GM04503 (cell line): ENCODE results near the gene KCNK7.
A peak's percentile ranks its signal among the peaks of the same experiment; 100 is the strongest.

Experiments used
- DNase-seq: peaks from one replicate; pipeline ENCODE4 v3.0.0-alpha.2; 2012; ENCODE audit warnings: low read depth

Gene KCNK7

DNA sequence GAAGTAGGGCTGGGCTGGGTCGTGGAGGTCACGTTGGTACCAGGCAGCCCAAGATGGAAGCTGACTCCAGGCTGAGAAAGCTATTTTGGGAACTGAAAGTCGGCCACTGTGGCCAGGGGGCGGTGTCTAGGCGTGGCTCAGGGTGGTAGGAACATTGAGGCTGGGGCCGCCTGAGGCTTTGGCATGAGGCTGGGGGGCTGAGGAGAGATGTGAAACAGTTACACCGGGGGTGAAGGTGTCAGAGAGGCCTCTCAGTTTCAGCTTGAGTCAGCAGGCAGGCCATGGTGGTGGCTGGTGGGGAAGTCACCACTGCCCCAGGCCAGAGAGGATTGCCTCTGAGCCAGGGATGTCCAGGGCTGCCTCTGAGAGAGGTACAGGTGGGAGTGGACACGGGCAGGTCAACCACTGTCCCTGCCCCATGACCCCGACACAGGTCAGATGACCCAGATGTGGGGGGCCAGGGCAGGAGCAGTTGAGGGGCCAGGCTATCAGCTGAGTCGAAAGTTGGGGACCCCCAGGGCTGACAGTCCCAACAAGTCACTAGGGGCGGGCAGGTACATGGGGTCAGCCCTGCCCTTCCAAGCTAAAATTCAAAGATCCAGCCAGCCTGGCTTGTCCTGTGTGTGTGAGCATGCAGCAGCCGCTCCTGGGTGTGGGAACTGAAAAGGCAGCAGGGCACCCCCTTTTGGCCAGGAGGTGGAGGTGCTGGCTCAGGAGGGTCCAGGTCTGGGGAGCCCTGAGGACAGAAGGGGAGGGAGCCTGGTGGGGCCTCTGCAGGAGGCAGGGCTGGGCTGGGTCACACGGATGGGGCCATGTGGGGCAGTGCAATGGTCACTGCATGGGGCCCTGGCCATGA, 7.2 kb downstream of the KCNK7 start:
- DNase-seq = no peak

DNA sequence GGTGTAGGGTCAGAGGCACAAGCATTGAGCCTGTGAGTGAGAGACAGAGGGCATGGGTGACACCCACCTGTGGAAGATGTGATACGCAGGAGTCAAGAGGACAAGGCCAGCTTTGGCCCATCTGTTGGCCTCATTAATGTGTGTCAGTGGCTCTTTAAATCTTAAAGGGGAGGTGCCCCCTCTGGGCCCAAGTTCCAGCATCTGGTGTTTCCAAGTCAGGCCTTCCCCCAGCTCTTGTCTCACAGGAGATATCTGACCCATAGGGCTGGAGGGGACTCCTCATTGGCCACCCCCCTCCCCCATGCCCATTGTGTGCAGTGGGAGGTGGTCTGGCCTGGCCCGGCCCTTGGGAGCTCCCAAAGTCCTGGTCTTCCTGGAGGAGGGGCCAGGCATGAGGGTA, 8.9 kb downstream of the KCNK7 start:
- DNase-seq = no peak

DNA sequence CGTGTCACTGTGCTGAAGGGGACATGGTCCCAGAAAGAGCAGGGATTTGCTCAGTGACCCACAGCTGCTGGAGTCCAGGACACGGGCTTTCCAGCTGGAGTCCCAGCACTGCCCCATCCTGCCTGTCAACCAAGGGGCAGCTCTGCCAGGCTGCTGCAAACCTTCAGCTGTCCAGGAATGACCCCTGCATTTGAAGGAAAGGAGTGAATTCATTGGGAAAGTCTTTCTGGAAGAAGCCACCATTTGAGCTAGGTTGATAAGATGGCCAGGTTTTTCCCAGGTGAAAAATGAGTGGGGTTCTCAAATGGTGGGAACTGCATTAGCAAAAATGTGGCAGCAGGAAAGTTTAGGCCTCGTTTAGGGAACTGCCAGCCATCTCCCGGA, 9.4 kb downstream of the KCNK7 start:
- no peak for DNase-seq

DNA sequence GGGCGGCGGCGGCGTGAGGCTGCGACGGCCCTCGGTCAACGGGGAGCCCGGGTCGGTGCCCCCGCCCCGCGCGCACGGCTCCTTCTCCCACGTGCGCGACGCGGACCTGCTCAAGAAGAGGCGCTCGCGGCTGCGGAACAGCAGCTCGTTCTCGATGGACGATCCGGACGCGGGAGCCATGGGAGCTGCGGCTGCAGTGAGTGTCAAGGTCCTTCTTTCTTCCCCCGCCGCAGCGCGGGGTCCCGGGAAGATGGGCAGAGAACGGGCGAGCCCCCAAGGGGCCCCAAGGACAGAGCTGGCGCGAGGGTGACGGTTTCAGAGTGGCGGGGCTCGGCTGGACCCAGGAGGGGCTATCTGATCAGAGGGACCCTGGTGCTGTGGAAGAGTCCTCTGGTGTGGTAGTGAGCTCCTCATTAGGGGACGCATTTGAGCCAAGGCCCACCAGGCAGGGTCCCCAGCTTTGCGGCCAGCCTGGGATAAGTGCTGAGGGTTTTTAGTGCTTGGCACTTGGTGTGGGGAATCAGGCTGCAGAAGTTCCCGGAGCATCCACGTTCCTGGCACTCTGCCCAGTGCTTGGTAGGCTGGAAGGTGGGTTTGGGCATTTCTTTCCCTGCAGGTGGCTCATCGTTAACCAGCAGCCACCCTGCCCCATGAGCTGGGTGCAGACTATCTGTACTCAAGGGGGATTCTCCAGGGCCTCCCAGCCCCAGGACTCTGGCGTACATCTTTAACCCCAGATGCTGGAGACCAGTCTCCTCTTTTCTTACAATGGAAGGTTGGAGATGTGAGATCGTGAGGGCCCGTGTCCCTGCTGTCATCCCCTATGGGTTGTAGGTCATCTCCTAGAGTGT, 10.0 kb downstream of the KCNK7 start:
- no peak for DNase-seq

DNA sequence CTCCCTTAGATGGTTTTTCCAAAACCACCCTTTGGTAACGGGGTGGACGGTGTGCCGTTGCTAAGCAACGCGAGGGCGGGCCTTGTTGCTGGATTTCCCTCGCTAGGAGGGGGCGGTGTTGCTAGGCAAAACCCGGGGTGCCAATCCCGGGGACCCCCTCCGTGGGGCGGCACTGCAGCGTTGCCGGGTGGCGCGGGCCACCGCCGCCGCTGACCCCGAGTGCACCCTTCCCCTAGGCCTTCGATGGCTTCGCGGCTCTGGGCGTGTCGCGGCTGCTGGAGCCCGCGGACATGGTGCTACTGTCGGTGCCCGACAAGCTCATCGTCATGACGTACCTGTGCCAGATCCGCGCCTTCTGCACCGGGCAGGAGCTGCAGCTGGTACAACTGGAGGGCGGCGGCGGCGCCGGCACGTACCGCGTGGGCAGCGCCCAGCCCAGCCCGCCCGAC, 10.9 kb downstream of the KCNK7 start:
- DNase-seq = no peak

DNA sequence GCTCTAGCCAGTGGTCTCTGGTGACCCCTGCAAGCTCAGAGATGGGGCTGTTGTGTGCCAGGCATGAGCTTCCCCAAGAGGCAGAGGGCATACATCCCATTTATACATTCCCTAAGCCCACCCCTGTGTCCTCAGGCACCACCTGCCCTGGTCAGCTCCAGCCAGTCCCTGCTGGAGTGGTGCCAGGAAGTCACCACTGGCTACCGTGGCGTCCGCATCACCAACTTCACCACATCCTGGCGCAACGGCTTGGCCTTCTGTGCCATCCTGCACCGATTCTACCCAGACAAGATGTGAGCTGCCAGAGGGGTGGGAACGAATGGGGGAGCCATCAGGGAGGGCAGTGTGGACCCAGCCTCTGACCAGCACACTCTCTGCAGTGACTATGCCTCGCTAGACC, 11.5 kb downstream of the KCNK7 start:
- no peak for DNase-seq

DNA sequence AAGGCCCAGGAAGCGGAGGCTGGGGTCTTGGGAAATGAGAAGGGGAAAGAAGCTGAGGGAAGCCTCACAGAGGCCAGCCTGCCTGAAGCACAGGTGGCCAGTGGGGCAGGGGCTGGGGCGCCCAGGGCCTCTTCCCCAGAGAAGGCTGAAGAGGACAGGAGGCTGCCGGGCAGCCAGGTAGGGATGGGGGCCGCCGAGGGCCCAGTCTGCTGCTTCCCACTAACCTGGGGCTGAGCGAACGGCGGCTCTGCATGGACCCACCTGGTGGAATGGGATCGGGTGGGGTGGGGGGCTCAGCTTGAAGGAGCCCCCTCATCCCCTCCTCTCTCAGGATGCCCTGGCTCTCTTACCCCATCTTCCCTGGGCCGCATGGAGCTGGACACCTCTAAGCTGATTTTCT, 12.0 kb downstream of the KCNK7 start:
- no peak for DNase-seq

DNA sequence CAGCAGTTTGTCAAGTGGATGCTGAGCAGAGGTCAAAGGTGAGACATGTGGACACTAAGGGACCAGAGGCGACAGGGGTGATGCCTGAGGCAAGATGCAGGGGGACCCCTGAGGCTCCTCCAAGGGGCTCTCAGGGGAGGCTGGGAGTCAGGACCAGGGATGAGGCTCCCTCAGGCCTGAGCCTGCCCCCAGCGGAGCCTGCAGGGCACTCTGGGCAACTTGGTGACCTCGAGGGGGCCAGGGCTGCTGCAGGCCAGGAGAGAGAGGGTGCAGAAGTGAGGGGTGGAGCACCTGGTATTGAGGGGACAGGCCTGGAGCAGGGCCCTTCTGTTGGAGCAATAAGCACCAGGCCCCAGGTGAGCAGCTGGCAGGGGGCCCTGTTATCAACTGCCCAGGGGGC, 13.7 kb downstream of the KCNK7 start:
- DNase-seq = no peak

DNA sequence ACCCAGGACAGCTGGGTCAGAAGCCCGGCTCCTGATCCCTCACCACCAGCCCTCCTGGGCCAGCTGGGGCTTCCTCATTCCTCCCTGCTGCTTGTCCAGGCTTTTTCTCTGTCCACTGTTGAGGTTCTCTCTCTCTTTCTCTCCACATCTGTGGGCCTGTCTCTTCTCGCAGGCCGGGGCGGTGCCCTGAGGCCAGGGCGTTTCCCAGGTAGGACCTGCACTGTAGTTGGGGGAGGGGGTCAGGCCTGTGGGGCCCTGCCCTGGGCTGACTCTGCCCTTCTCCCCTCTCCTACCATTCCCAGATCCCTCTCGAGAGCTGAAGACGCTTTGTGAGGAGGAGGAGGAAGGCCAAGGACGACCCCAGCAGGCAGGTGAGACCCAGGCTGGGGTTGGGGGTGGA, 14.8 kb downstream of the KCNK7 start:
- no peak for DNase-seq

DNA sequence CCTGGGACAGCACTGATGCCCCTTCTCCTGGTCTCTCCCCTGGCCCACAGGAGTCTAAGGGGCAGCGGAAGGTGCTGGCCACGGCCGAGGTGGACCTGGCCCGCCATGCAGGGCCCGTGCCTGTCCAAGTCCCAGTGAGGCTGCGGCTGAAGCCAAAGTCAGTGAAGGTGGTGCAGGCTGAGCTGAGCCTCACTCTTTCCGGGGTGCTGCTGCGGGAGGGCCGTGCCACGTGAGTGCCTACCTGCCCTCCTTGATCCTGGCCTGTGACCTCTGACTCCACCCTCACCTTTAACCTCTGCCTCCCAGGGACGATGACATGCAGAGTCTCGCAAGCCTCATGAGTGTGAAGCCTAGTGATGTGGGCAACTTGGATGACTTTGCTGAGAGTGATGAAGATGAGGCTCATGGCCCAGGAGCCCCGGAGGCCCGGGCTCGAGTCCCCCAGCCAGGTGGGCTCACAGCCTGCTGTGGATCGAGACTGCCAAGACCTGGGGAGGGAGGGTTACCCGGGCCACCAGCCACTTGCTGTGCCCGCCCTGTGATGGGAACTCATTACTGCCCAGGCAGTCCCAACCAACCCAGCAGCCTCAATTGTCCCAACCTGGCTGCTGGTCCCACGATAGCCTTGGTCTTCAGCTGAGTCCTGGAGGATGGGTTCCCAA, 15.4 kb downstream of the KCNK7 start:
- DNase-seq = no peak

DNA sequence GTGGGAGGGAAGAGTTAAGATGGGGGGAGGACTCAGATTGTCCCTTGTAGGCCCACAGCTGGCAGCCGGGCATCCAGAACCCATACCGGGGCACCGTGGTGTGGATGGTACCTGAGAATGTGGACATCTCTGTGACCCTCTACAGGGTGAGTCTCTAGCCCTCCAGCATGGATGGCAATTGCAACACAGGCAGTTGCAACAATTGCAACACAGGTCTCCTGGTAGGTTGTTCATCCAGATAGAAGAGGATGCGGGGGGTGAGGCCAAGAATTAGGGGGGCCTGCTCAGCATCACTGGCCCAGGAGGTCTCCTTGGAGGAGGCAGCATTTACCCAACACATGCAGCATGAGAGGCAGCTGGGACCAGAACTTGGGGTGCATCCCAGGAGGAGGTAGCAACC, 16.3 kb downstream of the KCNK7 start:
- no peak for DNase-seq

DNA sequence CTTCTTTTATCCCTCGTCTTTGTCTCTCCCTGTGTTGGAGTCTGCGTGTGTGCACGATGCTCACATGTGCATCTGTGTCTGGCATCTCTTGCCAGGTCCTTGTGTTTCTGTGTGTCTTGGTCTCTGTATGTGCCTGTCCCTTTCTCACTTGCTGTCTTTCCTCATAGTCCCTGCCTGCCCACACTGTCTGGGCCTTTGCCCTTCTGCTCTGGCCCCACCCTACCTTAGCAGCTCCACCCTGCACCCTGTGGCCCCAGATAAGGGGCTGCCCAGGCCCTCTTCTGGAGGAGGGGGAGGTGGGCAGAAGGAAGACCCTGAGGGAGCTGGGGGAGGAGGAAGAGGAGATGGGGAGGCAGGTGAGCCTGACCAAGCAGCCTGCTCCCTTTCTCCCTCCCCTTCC, 16.9 kb downstream of the KCNK7 start:
- no peak for DNase-seq

DNA sequence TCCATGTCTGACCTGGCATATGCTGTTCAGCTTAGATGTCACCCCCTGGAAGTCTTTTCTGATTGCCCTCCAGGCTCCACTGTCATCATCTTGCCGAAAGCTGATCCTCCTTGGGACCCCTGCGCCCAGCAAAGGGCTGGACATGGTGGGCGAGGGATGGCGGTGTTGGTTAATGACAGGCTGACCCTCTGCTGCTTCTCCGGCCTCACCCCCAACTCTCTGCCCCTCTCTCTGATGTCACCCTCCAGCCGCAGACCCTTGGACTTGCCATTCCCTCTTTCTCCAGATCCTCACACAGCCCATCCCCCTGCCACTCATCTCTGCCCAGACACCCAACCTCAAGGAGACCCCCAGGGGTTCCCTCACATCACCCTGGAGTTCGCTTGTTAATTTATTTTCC, 17.5 kb downstream of the KCNK7 start:
- no peak for DNase-seq

DNA sequence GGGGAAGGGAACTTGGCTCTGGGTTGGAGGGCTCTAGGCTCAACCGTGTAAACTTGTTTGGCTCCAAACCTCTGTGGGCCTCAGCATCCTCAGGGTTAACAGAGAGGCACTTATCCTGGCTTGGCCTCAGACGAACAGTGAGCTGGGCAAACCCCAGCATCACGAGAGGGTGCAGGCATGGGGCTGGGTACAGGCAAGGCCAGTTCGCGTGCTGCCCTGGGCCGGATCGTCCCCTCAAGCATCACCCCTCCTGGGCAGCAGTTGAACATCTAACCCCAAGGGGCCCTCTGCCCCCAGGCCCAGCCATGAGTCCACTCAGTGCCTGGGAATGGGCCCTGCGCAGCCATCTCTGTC, 17.9 kb downstream of the KCNK7 start:
- no peak for DNase-seq

DNA sequence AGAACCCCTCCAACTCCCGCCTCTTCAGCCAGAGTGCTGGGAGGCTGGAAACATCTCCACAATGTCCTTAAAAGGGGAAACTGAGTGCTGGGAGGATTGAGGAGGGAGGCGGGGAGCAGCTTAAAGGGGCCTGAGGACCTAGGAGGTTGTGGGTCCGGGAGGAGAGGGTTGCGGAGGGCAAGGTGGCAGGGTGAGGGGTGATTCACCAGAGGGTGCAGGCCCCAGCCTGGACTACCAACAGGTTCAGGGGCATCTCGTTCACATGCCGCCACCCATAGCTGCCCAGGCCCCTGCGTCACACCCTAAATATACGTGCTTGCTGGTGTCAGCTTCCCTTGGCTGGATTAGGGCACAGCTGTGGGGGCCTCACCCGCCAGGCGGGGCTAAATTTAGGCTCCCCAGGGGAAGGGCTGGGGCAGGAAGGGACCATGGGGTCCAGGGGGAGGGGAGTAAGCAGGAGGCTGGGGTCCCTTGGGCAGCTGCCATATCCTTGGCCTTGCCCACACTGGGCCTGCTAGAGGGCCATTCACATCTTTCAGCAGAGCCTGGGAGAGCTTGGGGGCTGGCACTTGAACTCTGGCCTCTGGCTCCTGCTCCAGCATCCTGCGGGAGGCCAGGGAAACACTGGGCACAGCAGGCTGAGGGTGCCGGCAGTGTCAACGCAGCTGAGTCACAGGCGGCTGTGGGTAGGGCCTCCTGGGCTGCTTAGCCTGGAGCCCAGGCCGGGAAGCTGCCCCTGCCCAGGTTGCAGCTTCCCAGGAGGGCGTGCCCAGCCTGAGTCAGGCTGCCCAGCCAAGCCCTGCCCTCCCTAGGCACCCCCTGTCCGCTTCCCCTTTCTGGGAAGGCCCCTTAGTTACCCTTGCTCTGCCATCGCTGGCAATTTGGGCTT, 18.5 kb downstream of the KCNK7 start:
- no peak for DNase-seq

DNA sequence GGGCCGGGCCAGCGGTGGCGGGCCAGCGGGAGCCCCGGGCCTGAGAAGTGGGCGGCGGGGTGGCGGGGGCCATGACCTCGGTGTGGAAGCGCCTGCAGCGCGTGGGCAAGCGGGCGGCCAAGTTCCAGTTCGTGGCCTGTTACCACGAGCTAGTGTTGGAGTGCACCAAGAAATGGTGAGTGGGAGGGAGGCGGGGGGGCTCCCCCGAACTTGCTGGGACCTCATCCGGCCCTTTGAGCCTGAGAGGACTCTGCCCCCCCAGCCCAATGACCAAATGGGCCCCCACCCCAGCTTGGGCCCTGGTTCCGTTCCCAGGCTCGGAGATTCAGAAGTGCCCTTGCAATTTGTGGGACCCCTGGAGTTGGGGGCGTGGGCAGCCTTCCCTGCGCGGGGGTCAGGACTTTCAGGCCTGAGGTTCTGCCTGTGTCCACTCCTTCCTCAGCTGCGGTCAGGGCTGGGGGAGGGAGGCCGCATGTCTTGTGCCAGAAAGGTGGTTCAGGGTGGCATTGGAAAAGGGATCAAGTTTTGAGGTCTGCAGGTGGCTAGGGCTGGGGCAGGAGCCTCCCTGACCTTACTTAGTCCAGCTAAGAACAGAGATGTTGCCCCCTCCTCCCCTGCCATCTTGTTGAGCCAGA, 19.3 kb downstream of the KCNK7 start:
- no peak for DNase-seq

DNA sequence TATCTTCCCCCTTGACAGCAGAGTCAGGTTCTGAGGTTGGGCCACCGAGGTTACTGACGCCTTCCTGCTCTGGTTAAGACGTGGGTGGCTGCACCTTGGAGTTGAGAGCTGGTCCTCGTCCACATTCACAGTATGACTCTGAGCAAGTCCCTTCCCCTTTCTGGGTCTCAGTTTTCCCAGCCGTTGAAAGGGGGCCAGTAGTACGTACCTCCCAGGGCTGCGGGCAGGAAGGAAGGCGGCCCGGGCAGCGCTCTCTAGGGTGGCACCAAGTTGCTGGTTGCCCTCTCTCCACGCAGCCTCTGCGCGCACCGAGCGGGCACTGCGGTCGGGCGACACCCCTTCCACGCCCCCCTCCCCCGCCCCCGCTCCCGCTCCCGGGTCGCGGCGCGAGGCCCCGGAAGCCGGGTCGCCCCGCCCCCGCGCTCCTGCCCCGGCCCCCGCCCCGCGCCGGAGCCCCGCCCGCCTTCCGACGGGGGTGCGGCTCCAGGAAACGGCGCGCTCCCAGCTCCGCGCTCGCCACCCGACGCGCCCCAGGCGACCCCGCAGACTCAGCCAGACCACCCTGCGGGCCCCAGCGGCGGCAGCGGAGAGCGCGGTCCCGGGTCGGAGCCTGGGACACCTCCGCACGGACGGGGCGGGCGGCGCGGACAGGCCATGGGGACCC, 19.9 kb downstream of the KCNK7 start, which contains the start of gene EHBP1L1:
EHBP1L1 (plus strand) TSS at position 486 of the 664 bp plus-strand sequence. CDS start 250 bp downstream, outside the sequence.
- DNase-seq = no peak

DNA sequence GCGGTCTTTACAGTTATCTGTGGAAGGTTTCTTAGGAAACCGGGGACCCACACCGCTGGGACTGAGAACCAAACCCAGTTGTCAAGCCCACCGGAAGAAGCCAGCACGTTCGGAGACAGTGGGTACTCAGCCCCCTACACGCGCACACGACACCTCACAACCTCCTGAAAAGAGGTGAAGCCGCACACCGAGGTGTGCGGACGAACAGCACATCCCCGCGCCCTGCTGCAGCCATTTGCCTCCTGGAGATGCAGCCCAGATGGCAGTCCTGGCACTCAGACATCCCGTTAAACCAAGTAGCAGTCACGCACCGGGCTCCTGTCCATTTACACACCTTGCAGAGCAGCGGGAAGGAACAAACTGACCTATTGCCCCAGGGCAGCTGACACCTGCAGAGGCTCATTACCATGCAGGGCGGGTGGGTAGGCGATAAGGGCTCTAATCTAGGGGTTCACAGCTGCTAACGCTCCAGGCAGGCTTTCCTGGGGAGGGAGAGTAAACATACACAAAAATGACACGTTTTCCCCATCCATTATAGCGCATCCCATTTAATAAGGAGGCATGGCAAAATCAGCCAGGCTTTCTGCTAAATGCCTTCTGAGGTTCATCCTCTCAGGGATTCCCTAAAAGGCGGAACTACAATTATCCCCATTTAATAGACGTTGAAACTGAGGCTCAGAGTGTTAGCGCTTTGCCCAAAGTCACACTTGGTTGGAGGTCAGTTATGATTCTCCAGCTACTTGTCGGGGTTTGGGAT, 20.6 kb downstream of the KCNK7 start:
- no peak for DNase-seq

DNA sequence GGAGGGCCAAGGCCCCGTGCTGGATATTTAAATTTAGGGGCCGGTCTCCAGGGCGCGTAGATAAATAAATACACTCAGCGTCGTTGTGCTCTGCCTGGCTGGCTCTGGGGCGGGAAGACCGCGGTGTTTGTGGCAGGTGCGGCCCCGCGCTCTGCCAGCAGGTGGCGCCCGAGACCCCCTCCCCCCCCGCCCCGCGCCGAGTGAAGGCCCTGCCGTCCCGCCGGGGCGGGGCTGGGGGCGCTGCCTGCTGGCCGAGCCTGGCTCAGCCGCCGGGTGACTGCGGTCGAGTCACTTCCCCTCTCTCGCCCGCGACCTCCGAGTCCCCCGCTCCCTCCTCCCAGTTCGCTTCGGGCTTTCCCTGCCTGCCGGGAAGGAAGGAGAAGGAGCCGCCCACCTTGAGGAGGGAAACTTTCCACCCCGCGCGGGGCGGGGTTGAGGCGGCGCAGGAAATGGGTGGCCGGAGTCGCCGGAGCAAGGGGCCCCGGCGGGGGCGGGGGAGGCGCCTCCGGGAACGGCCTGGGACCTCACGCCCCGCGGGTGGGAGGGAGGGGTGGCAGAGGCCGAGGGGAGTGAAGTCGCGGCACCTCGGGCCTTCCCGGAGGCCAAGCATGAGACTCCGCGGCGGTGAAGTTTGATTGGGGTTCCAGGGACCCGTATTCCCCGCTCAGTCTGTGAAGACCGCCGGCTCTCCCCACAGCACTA, 21.3 kb downstream of the KCNK7 start:
- DNase-seq = peak; percentile 58
